Measurements from ENCODE around the gene RNF207. TPM values are rescaled to one million over a fixed set of nuclear protein-coding genes. Genes with fewer than 3 reads are reported as not detected.

Gene RNF207
- total RNA-seq, 1 donor from 2014 or later = 4.9 TPM

- H3K27ac Mint-ChIP-seq (ENCODE audit: unreplicated experiment) = no peak overlapping the region
- peak overlapping the region; percentile 82 for H3K4me3 Mint-ChIP-seq
- peak; percentile 58 for DNase-seq (ENCODE audit: low read depth, low spot score)
Observed at GRCh38 chr1:6259491-6260362, 53.8 kb downstream of the RNF207 start.

GRCh38 chr1:6260433-6260934 is 54.6 kb downstream of the RNF207 start:
- no peak overlapping the region for H3K27ac Mint-ChIP-seq (ENCODE audit: unreplicated experiment)
- no peaks in the 10 kb centered on the region for H3K9me3 Mint-ChIP-seq
- TF ChIP-seq CTCF (conservative IDR thresholded peaks at IDR 0.05) = no peak
- H3K4me3 Mint-ChIP-seq = no peak overlapping the region
- no peak for DNase-seq (ENCODE audit: low read depth, low spot score)
- no peaks in the 10 kb centered on the region for H3K36me3 Mint-ChIP-seq (ENCODE audit: low read depth)
- peaks cover 29% of the 10 kb centered on the region for H3K4me1 Mint-ChIP-seq
- no peaks in the 10 kb centered on the region for H3K27me3 Mint-ChIP-seq (ENCODE audit: low read depth)

More at GRCh38 chr1:6259491-6260362, 53.8 kb downstream of the RNF207 start:
- no peaks in the 10 kb centered on the region for H3K9me3 Mint-ChIP-seq
- peaks cover 25% of the 10 kb centered on the region for H3K4me1 Mint-ChIP-seq
- H3K27me3 Mint-ChIP-seq (ENCODE audit: low read depth) = no peaks in the 10 kb centered on the region
- no peaks in the 10 kb centered on the region for H3K36me3 Mint-ChIP-seq (ENCODE audit: low read depth)
- TF ChIP-seq CTCF (conservative IDR thresholded peaks at IDR 0.05) = peak; percentile 18

GRCh38 chr1:6260961-6261614 is 55.2 kb downstream of the RNF207 start, which contains the start of gene GPR153:
Gene GPR153, minus strand, starts transcription at chr1:6261098. Its CDS starts 6,193 bp downstream, at chr1:6254905.
- Mint-ChIP-seq H3K9me3 (no peaks in the 10 kb centered on the region), H3K4me1 (peaks cover 31% of the 10 kb centered on the region), H3K27ac (ENCODE audit: unreplicated experiment) (peak within 1 kb of the TSS; percentile 43), H3K36me3 (ENCODE audit: low read depth) (no peaks in the 10 kb centered on the region), H3K27me3 (ENCODE audit: low read depth) (no peaks in the 10 kb centered on the region), H3K4me3 (peak within 1 kb of the TSS; percentile 86)
- TF ChIP-seq CTCF (conservative IDR thresholded peaks at IDR 0.05) = no peak
- no peak for DNase-seq (ENCODE audit: low read depth, low spot score)

GRCh38 chr1:6261615-6261995 is 55.7 kb downstream of the RNF207 start:
- H3K27ac Mint-ChIP-seq (ENCODE audit: unreplicated experiment) = peak overlapping the region; percentile 43
- H3K4me1 Mint-ChIP-seq = peaks cover 31% of the 10 kb centered on the region
- no peaks in the 10 kb centered on the region for H3K27me3 Mint-ChIP-seq (ENCODE audit: low read depth)
- DNase-seq (ENCODE audit: low read depth, low spot score) = no peak
- H3K36me3 Mint-ChIP-seq (ENCODE audit: low read depth) = no peaks in the 10 kb centered on the region
- H3K9me3 Mint-ChIP-seq = no peaks in the 10 kb centered on the region
- TF ChIP-seq CTCF (conservative IDR thresholded peaks at IDR 0.05) = no peak
- H3K4me3 Mint-ChIP-seq = peak overlapping the region; percentile 86

GRCh38 chr1:6262555-6263420 is 56.9 kb downstream of the RNF207 start:
- TF ChIP-seq CTCF (conservative IDR thresholded peaks at IDR 0.05) = no peak
- Mint-ChIP-seq H3K36me3 (ENCODE audit: low read depth) (no peaks in the 10 kb centered on the region), H3K27ac (ENCODE audit: unreplicated experiment) (no peak overlapping the region), H3K9me3 (no peaks in the 10 kb centered on the region), H3K4me3 (peak overlapping the region; percentile 67), H3K4me1 (peaks cover 37% of the 10 kb centered on the region), H3K27me3 (ENCODE audit: low read depth) (no peaks in the 10 kb centered on the region)
- no peak for DNase-seq (ENCODE audit: low read depth, low spot score)
